ENCODE results near the gene MAN1A2. TPM values are rescaled to one million over a fixed set of nuclear protein-coding genes. Genes with fewer than 3 reads are reported as not detected.

Gene MAN1A2
- total RNA-seq, 1 experiment from 2014 or later, result 21.0 TPM

DNA sequence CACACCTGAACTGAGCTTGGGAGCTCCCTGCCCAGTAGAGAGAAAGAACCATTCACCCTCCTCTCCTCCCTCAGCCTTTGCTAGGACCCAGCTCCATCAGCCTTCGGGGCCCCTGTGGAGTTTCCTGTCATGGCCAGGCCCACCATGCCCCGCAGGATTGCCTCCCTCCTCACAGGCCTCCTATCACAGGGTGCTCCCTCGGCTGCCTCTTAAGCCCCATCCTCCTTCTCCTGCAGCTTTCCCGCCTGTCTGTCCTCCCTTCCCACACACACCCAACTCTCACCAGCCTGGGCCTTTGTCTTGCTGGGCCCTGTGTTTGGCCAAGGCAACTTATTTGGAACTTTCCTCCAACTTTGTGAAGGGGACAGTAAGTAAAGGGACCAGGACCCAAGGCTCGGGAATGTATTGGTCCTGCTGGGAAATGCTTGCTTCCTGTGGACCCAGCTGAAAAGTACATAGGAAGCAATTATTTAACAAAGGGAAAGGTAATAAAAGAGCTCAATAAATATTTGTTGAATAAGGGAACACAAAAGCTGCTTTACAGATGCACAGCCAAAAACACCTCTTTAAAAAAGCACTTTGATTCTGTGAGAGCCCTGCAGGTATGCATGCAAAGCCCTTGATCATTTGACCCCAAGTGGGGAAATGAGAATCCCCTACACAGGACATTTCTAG lies 207.0 kb downstream of the MAN1A2 start:
- Mint-ChIP-seq H3K4me1 (ENCODE audit: low read depth, unreplicated experiment) (peaks cover 12% of the 10 kb centered on the region), H3K27me3 (ENCODE audit: insufficient read depth, unreplicated experiment) (no peaks in the 10 kb centered on the region), H3K9me3 (ENCODE audit: unreplicated experiment) (no peaks in the 10 kb centered on the region), H3K36me3 (ENCODE audit: insufficient read depth, unreplicated experiment) (no peaks in the 10 kb centered on the region), H3K27ac (ENCODE audit: unreplicated experiment) (peak overlapping the region; percentile 51), H3K4me3 (ENCODE audit: unreplicated experiment) (no peak overlapping the region)
- intact Hi-C loops (cut with micrococcal nuclease; ENCODE audit: unreplicated experiment), result no loop called here
- Histone ChIP-seq H3K4me3 (ENCODE audit: low read depth, low read length) (no peak overlapping the region), H3K27me3 (replicated peaks; ENCODE audit: control insufficient read depth, insufficient read depth, low read length) (no peaks in the 10 kb centered on the region), H3K36me3 (ENCODE audit: control insufficient read depth, insufficient read depth, low read length) (no peaks in the 10 kb centered on the region), H3K4me1 (peaks cover 11% of the 10 kb centered on the region; the same call in 1 of the 2 replicates), H3K9me3 (no peaks in the 10 kb centered on the region)
- ChIA-PET CTCF (no interaction called here), POLR2A (no interaction called here)
- TF ChIP-seq, protein P1, sequence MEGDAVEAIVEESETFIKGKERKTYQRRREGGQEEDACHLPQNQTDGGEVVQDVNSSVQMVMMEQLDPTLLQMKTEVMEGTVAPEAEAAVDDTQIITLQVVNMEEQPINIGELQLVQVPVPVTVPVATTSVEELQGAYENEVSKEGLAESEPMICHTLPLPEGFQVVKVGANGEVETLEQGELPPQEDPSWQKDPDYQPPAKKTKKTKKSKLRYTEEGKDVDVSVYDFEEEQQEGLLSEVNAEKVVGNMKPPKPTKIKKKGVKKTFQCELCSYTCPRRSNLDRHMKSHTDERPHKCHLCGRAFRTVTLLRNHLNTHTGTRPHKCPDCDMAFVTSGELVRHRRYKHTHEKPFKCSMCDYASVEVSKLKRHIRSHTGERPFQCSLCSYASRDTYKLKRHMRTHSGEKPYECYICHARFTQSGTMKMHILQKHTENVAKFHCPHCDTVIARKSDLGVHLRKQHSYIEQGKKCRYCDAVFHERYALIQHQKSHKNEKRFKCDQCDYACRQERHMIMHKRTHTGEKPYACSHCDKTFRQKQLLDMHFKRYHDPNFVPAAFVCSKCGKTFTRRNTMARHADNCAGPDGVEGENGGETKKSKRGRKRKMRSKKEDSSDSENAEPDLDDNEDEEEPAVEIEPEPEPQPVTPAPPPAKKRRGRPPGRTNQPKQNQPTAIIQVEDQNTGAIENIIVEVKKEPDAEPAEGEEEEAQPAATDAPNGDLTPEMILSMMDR (IDR thresholded peaks at IDR 0.05; ENCODE audit: insufficient read depth in 1 of 2, low read depth in 1 of 2, low read length in 1 of 2, severe bottlenecking in 1 of 2, unreplicated experiment in 1 of 2), result no peak
- no peak for DNase-seq
- BruUV-seq (replicated peaks), result no TSS peak

DNA sequence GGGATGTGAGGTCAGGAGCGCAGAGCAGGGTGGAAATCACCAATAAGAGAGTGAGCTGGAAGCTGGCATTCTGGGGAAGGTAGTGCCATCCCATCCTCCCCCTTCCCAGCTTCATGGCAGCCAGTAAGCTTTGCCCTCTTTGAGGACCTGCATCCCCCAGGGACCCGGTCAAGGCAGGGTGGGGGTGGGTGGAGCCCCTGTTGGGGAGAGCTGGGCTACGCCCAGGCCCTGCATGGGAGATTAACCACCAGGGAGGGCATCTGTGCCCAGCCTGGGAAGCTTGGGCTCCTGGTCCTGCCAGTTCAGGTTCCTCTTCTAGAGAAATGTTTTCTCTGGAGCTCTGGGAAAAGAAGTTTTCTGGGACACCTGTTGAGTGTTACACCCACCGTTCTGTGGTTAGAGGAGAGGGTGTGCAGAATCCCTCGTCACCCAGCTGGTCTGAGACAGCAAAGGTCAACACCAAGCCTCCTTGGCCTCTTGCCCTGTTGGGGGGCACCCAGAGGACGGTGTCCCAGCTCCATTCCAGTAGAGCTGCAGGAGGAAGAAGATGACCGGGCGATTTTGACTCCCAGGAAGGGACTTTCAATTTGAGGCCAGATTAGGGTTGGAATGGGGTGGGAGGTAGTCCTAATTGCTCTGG lies 208.5 kb downstream of the MAN1A2 start:
- Mint-ChIP-seq H3K27me3 (ENCODE audit: insufficient read depth, unreplicated experiment) (no peaks in the 10 kb centered on the region), H3K9me3 (ENCODE audit: unreplicated experiment) (no peaks in the 10 kb centered on the region), H3K4me1 (ENCODE audit: low read depth, unreplicated experiment) (peaks cover 12% of the 10 kb centered on the region), H3K4me3 (ENCODE audit: unreplicated experiment) (no peak overlapping the region), H3K27ac (ENCODE audit: unreplicated experiment) (peak overlapping the region; percentile 32), H3K36me3 (ENCODE audit: insufficient read depth, unreplicated experiment) (no peaks in the 10 kb centered on the region)
- TF ChIP-seq, protein P1 (IDR thresholded peaks at IDR 0.05; ENCODE audit: insufficient read depth in 1 of 2, low read depth in 1 of 2, low read length in 1 of 2, severe bottlenecking in 1 of 2, unreplicated experiment in 1 of 2), result no peak
- Histone ChIP-seq H3K4me3 (ENCODE audit: low read depth, low read length) (no peak overlapping the region), H3K4me1 (peaks cover 11% of the 10 kb centered on the region; the same call in 1 of the 2 replicates), H3K36me3 (ENCODE audit: control insufficient read depth, insufficient read depth, low read length) (no peaks in the 10 kb centered on the region), H3K27me3 (replicated peaks; ENCODE audit: control insufficient read depth, insufficient read depth, low read length) (no peaks in the 10 kb centered on the region), H3K9me3 (no peaks in the 10 kb centered on the region)
- ChIA-PET POLR2A (no interaction called here), CTCF (no interaction called here)
- intact Hi-C loops (cut with micrococcal nuclease; ENCODE audit: unreplicated experiment), result no loop called here
- BruUV-seq (replicated peaks), result no TSS peak
- no peak for DNase-seq

DNA sequence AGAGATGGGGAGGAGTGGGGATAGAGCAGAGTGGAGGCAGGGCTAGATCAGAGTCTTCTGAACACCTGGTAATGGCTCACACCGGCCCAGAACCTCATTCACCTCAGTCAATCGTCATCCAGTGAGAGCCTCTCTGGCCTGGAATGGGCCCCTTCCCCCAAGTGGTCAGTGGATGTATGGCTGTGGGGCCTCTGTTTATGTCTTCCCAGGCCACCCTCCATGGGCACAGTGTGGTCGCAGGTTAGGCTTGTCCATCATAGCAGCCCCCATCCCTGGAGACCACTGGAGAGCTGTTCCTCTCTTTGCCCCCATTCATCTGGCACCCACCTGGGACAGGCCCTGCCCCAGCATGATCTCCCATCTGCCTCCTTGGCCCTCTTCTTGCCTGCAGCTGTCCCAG lies 209.0 kb downstream of the MAN1A2 start:
- H3K4me1 Mint-ChIP-seq (ENCODE audit: low read depth, unreplicated experiment), result peaks cover 12% of the 10 kb centered on the region
- H3K4me3 ChIP-seq (ENCODE audit: low read depth, low read length), result no peak overlapping the region
- POLR2A ChIA-PET, result no interaction called here
- DNase-seq, result no peak
- H3K9me3 Mint-ChIP-seq (ENCODE audit: unreplicated experiment), result no peaks in the 10 kb centered on the region
- no peaks in the 10 kb centered on the region for H3K27me3 ChIP-seq (replicated peaks; ENCODE audit: control insufficient read depth, insufficient read depth, low read length)
- H3K27ac Mint-ChIP-seq (ENCODE audit: unreplicated experiment), result no peak overlapping the region
- H3K27me3 Mint-ChIP-seq (ENCODE audit: insufficient read depth, unreplicated experiment), result no peaks in the 10 kb centered on the region
- no peaks in the 10 kb centered on the region for H3K36me3 ChIP-seq (ENCODE audit: control insufficient read depth, insufficient read depth, low read length)
- intact Hi-C loops (cut with micrococcal nuclease; ENCODE audit: unreplicated experiment), result no loop called here
- H3K9me3 ChIP-seq, result no peaks in the 10 kb centered on the region
- TF ChIP-seq, protein P1 (IDR thresholded peaks at IDR 0.05; ENCODE audit: insufficient read depth in 1 of 2, low read depth in 1 of 2, low read length in 1 of 2, severe bottlenecking in 1 of 2, unreplicated experiment in 1 of 2), result no peak
- peaks cover 9% of the 10 kb centered on the region; the same call in 1 of the 2 replicates for H3K4me1 ChIP-seq
- H3K36me3 Mint-ChIP-seq (ENCODE audit: insufficient read depth, unreplicated experiment), result no peaks in the 10 kb centered on the region
- H3K4me3 Mint-ChIP-seq (ENCODE audit: unreplicated experiment), result no peak overlapping the region
- CTCF ChIA-PET, result no interaction called here
- BruUV-seq (replicated peaks), result no TSS peak

Data from Caco-2 (cell line).